NOMO-1 treated with dmso at 0.1 percent for 144 hours (cell line): ENCODE data around the gene OTOP1.
"Not testable (repeated sequence)": the region's sequence is repeated elsewhere in the genome, so short reads cannot be mapped to it uniquely, and the experiment has no call there.

Source experiments
- DNase-seq: peaks from one replicate; lab custom pipeline; 2025; ENCODE audit not compliant: unreplicated experiment; lab: John Stamatoyannopoulos, UW

The OTOP1 gene

DNA sequence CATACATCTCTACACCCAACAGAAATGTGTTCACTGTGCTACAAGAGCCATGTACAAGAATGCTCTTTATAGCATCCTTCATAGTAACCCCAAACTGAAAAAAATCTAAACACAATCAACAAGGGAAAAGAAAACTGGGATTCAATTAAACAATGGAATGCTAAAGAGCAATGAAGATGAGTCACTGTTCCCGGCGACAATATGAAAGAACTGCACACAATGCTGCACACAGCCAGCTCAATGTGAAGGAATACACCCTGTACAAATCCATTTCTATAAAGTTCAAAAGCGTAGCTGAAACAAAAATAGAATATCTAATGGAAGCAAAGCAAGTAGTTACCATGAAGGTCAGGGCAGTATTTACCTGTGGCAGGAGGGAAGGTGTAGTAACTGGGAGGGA, 12.8 kb upstream of the OTOP1 start:
- DNase-seq = not testable (repeated sequence)

DNA sequence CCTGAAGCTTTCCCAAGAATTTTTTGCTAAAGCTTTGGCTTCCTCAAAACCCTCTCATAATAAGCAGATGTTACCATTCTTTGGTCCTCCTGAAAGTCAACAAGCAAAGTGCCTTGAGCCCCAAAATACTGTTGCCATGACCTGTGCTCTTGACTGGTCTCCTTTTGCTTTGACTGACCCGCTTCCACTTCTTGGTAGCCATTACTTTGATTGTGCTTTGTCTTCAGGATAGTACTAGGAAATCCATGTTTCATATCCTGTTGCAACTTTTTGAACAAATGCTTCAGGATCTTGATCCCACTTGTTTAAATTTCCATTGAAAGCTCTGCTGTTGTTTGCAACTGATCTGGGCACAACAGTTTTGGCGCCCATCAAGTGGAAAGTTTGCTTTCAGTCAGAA, 6.9 kb upstream of the OTOP1 start:
- DNase-seq = no peak

DNA sequence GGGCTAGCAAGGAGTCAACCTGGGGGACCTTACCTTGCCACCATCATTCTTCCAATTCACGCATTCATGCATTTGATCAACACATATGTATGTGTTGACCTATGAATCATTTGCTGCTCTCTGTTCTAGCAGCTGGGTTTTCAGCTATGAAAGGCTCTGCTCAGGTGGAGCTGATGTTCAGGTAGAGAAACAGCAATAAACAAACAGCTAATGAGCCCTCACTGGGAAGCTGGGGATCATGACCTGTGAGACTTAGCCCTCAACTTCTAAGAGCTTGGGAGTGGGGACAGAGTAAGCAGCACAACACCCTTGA, 1.6 kb upstream of the OTOP1 start:
- DNase-seq = no peak

DNA sequence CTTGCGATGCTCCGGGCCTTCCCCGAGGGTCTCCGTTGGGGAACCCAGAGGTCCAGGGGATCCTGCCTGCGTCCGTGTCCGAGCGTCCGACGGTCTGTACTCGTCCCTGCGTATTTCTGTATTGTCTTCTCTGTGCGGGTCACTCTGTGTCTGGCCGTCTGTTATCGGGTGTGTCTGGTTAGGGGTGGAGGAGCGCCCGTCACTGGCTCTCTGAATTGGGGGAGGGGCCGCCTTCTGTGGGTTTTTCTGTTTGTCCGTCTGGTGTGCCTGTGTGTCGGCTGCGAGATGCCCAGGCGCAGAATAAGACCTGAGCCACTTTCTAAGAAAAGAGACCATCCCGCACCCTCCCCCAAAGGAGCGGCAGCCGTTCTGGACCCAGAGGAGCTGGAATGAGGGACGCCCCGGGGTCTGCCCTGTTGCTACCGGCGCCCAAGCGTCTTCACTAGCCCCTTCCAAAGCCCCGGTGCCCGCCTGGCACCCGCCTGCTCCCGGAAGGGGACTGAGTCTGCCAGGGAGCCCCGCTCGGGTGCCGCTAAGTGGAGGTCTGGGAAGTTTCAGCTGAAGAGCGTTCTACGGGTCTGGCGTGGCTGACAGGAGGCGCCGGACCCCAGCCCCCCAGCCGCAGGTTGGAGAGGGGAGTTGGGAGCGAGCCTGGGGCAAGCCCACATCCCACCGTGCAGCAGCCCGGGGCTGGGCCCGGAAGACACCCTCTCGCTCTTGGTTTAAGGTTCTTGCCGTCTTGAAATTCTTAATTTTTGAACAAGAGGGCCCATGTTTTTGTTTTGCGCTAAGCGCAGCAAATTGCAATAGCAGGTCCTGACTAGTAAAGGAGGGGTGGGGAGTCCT, 1.0 kb upstream of the OTOP1 start:
- DNase-seq = no peak

DNA sequence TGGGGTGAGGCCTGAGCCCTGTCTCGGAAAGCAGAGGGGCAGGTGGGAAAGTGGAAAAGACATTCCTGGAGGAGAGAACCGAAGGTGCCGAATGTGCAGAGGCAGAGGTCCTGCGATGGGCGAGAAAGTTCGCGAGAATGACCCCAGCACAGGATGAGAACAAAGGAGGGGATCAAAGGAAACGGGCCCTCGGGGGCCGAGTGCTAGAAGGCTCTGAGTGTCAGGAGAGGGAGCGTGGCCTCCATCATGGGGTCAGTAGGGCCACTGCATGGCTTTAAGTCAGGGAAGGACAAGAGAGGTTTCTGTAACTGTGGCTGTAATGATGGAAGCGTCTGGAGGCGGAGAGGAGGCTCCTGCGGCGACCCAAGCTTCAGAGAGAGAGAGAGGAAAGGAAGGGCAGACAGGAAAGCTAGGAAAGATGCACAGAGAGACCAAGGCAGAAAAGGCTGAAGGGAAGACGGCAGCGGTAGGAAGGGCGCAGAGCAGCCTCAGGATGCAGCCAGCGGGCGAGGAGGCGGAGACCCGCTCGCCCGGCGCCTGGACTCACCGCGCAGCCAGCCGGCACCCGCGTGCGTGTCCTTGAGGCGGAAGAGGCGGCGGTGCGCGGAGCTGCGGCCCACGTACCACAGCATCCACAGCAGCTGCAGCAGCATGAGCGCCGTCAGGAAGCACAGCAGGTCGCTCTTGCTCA, 669 bp downstream of the OTOP1 start:
- DNase-seq = no peak

DNA sequence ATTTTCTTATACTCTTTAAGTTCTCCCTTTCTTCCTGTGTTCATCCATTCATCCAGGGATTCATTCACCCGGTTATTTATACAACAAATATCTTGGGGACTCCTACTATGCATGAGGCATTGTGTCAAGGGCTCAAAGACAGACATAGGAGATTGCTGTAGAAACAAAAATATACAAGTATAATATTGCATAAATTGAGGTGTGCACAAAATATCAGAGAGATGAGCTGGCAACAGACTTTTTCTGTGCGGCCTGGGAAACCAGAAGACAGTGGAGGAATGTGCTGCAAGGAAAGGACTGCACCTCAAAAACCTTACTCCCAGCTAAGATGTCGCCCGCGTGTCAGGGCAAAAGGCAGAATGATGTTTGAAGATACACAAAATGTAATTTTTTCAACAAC, 9.6 kb downstream of the OTOP1 start:
- no peak for DNase-seq

DNA sequence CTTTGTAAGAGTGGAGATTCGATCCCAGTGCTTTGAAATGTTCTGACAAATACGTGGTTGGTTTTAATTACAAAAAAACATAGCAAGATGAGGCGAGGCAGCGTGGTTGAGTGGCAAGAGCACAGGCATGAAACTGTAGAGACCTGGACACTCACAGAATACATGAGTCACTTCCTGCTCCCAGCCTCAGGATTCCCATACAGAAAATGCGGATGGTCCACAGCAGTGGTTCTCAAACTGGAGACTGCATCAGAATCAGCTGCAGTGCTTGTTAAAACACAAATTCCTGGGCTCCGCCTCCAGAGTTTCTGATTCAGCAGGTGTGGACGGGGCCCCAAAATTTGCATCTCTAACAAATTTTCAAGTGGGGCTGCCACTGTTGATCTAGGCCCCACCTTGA, 10.1 kb downstream of the OTOP1 start:
- DNase-seq = no peak

DNA sequence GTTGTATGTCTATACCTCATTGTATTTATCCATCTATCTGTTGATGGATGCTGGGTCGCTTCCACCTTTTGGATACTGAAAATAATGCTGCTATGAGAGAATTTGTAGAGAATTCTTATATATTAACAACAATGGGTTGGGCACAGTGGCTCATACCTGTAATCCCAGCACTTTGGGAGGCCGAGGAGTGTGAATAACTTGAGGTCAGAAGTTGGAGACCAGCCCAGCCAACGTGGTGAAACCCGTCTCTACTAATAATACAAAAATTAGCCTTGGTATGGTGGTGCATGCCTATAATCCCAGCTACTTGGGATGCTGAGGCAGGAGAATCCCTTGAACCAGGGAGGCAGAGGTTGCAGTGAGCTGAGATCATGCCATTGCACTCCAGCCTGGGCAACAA, 13.1 kb downstream of the OTOP1 start:
- DNase-seq = not testable (repeated sequence)

DNA sequence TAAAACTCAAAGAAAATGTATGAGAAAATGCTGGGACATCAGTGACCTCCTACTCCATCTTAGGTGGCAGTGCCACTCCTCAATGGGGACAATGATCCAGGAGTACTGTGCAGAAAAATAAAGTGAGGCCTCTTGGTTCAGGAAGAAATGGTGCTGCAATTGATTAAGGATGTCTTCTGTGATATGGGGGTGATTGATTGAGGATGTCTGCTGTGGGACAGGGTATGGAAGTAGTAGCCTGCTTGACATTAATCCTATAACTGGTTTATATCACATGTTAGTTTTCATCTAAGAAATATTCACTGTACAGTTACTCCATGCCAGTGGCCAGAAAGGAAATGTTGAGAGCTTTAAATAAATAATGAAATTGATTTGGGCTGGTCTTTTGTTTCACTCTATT, 20.5 kb downstream of the OTOP1 start:
- no peak for DNase-seq

DNA sequence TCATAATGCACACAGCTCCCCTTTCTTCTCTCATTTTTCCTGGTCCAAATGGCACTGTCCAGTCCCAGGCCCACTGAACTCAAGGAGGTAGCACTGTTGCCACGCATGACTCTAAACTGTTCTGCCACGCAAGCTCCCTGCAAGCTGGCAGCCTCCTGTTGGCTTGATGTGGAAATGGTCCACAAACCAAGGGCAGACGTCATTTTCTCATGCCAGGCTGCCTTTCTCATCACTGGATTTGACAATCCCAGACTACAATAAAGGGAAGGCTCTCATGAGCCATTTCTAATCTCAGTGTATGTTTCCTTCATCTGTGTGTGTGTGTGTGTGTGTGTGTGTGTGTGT, 22.4 kb downstream of the OTOP1 start:
- no peak for DNase-seq

DNA sequence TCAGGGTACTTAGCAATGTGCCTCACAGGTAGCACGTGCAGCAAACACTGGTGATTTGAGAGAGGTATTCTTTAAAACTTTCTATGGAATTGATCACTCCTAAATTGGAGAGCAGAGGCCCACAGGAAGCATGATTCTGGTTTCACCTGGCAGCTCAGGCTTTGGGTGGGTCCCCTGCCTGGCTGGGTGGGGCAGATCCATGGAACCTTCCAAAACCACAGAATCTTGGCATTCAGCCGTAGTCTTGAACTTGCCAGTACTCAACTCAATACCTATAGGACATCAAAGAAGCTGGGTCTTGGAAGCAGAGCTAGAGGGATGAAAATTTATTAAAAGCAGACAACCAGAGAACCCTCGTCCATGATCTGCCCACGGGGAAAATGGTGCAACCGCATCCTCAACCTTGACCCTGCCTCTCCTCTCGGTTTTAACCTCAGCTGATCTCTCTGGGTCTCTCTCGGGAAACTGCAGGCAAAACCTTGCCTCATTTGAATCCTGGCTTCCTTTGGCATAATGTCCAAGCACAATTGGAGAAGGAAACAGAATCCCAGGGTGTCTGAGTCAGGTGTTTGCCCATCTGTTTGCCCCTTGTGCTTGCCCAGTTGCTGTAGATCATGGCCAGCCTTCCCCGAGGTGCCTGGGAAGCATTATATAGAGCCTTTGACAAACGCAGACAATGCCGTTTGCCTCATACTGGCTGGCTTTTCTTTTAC, 22.9 kb downstream of the OTOP1 start:
- no peak for DNase-seq

DNA sequence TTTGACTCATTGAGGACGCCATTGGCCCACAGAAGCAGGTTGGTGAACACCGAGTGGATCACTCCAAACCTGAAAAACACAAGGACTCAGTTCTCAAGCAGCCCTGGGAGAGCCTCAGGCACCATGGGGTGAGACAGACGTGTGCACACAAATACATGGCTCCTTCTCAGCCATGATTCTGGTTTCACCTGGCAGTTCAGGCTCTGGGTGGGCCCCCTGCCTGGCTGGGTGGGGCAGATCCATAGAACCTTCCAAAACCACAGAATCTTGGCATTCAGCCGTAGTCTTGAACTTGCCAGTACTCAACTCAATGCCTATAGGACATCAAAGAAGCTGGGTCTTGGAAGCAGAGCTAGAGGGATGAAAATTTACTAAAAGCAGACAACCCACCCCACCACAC, 24.2 kb downstream of the OTOP1 start:
- DNase-seq = no peak

DNA sequence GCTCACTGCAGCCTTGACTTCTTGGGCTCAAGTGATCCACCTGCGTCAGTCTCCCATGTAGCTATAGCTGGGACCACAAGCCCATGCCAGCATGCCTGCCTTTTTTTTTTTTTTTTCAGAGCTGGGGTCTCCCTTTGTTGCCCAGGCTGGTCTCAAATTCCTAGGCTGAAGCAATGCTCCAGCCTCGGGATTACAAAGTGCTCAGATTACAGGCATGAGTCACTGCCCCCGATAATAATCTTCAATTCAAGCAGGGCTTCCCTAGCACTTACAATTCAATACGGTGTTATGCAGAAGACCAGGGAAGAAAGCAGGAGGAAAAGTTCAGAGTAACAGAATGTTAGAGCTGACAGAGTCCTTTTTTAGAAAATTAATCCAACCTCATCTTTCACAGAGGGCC, 26.1 kb downstream of the OTOP1 start:
- DNase-seq = no peak

DNA sequence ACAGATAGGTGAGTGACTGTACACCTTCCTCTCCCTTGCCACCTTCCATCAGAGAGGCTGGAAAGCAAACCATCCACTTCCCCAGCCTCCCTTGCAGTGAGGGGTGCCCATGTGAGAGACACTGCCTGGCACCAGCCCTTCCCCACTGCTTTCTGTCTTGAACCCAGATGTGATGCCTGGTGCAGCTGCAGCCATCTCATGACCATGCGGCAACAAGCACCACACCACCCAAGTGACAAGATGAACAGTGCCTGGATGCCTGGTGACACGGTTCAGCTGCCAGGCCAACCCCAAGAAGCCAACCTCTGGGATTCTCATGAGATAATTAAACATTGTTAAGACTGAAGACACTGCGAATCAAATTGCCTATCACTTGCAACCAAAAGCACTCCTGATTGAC, 31.4 kb downstream of the OTOP1 start:
- DNase-seq = no peak

DNA sequence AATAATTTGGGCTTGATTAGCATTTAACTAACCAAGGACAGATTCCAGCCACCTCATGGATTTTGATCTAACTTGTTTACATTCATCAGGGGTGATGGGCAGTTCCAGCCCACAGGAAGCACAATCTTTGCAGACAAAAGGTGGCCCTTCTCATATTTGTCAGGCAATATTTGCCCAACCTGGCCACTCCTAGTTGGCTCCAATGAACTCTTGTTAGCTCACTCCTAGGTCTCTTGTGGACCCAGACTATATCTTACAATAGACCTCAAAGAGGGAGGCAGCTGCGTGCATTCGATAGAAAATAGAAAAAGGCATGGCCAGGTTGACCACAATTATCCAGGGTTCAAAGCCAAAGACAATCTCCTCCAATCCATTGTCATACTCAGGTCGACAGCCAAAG, 38.2 kb downstream of the OTOP1 start:
- DNase-seq = not testable (repeated sequence)

DNA sequence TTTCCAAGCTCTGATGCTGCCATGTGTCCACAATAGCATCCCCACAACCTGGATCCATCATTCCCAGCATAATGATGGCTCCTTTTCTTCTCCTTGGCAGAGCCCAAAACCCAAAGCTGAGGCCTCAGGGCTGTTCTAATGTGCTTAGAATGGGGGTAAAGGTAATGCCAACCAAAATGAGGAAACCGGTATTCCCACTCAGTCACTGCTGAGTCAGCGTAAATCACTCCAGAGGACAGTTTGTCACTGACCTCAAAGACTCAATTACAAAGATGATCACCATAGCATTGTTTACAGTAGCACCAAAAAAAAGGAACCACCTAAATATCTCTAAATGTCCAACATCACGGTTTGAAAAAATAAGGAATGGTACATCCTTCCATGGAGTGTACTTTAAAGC, 41.2 kb downstream of the OTOP1 start:
- no peak for DNase-seq

DNA sequence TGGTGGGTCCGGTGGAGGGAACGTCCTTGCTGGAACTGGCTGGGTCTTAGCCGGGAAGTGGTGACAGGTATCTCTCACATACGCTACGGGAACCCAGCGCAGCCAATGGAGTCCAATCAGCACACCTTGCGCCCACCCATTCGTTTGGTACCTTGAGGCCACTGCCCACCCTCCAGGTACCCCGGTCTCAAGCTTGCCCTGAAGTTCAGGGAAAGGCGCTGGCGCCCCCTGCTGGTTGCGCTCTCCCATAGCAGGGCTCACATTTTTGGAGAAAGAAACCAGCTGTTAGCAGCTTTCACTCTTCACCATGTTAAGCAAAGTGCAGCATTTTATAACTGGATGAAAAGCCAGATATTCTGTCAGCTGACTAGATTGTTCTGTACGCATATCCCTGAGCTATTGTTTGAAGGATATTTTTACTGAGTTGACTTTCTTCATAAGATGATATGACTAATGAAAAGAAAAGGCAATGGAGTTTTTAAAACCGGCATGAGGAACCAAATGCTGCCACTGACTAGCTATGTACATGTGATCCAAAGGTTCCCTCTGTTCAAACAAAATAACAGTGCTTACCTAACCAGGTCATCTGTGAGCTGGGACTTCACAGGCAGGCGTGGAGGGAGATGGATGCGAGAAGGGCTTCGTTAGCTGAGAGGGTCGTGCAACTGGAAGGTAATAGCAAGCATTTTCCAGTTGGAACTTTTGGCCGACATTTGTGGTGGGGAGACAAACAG, 43.7 kb downstream of the OTOP1 start:
- no peak for DNase-seq

DNA sequence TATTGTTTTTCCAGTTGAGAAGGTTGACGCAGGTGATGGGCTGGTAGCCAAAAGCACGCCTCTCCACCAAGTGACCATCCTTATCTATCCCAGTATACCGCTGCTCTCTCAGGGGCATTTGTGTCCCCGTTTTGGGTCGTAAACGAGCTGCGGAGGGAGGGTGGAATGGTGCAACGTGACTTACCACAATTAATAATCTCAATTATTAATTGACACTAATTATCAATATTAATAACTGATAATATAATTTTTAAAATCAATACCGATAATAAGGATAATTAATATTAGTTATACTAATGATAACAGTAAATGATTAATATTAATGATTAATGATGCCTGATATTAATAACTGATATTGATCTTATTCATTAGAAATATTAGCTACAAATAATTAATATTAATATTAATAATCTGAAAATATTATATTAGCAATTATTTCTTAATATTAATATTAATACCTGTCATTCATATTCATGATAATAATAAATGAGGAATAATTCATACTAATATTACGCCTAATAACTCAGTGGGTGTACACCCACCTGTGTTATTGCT, 56.1 kb downstream of the OTOP1 start:
- no peak for DNase-seq

DNA sequence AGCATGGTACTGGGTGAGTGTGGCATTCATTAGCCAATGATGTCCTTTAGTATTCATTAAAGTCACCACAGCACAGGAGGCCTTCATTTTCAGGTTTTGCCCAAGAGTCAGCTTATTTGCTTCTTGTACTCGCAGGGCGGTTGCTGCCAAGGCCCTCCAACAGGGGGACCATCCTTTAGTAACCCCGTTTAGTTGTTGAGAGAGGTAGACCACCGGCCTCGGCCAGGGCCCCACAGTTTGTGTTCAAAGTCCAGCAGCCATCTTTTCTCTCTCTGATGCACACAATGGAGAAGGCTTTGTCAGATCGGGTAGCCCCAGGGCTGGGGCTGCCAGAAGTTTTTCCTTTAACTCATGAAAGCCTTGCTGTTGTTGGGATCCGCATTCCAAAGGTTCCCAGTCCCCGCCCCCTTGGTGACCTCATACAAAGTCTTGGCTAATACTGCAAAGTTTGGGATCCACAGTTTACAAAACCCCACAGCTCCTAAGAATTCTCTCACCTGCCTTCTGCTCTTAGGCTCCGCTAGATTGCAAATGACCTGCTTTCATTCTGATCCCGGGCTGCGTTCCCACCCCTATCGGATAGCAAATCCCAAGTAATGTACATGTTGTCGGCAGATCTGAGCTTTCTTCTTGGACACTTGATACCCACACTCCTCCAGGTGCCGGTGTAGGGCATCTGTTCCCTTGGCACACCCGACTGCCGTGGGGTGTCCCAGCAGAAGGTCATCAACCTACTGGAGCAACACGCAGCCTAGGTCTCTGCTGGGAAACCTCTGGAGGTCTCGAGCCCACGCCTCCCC, 58.5 kb downstream of the OTOP1 start:
- not testable (repeated sequence) for DNase-seq

DNA sequence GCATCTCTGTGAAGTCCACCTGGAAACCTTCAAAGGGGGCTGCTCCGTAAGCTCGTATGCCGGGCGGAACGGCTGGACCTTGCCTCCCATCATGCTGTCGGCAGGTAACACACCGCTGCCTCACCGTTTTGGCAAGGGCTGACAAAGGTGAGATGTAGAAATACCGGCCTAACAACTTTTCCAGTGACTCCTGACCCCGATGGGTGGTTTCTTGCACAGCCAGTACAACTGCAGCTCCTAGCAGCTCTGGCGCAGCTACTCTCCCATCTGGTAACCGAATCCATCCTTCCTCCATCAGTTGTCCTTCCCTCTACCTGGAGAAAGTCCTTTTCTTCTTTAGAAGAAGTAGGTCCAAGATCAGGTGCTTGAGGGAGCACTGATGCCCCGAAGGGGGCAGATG, 59.7 kb downstream of the OTOP1 start:
- DNase-seq = not testable (repeated sequence)
